SK-N-MC (cell line): ENCODE measurements around the gene ELFN1.
"Not testable (repeated sequence)": the region's sequence is repeated elsewhere in the genome, so short reads cannot be mapped to it uniquely, and the experiment has no call there.

ENCODE experiments used
- DNase-seq: peaks from one replicate; pipeline ENCODE4 v3.0.0-alpha.2; 2011; ENCODE audit warnings: low read depth, low spot score
- H3K27ac ChIP-seq: fragments of 200-600 bp; sonication (generic); 2 replicates; pipeline ENCODE4 v1.5.1; 2016; ENCODE audit warnings: mixed run types
- H3K36me3 ChIP-seq: fragments of 200-600 bp; sonication (generic); 2 replicates; pipeline ENCODE4 v1.6.1; 2017; ENCODE audit warnings: antibody characterized with exemption, low read length, mixed read lengths; ENCODE audit not compliant: insufficient read depth
- H3K4me3 ChIP-seq: fragments of 200-600 bp; sonication (generic); 2 replicates; pipeline ENCODE4 v1.5.1; 2016
- H3K9ac ChIP-seq: fragments of 200-600 bp; sonication (generic); 2 replicates; pipeline ENCODE4 v1.8.0; 2017; ENCODE audit warnings: mixed run types, mixed read lengths; ENCODE audit not compliant: insufficient read length
- H3K9me3 ChIP-seq: fragments of 200-600 bp; sonication (generic); 2 replicates; pipeline ENCODE4 v1.6.1; 2017; ENCODE audit warnings: low read depth, mild to moderate bottlenecking, antibody characterized with exemption, low read length, moderate library complexity, mixed read lengths
- EZH2 ChIP-seq: fragments of 200-600 bp; sonication (generic); IDR thresholded peaks from one replicate; pipeline ENCODE4 v1.6.1; 2017; ENCODE audit warnings: antibody characterized with exemption
- FOXP2 ChIP-seq: optimal IDR thresholded peaks from 2 replicates; pipeline ENCODE3; 2011; ENCODE audit warnings: mild to moderate bottlenecking, moderate library complexity; ENCODE audit not compliant: insufficient read depth; ENCODE audit errors: extremely low read length, control extremely low read depth
- POLR2AphosphoS5 ChIP-seq: IDR thresholded peaks from 2 replicates; pipeline ENCODE4 v1.6.1; 2012; ENCODE audit warnings: mild to moderate bottlenecking, low read depth, low read length, borderline replicate concordance

The ELFN1 gene

GRCh38 chr7:1713502-1714484, 43.7 kb downstream of the ELFN1 start:
- Histone ChIP-seq H3K9me3 (peaks cover 4% of the 10 kb centered on the region; the same call in 1 of the 2 replicates), H3K36me3 (no peaks in the 10 kb centered on the region), H3K9ac (no peak overlapping the region), H3K27ac (no peak overlapping the region), H3K4me3 (no peak overlapping the region)
- TF ChIP-seq EZH2: no peak
- TF ChIP-seq POLR2AphosphoS5: no peak
- TF ChIP-seq FOXP2: no peak
- no peak for DNase-seq

- Histone ChIP-seq H3K27ac (no peak overlapping the region), H3K36me3 (no peaks in the 10 kb centered on the region), H3K9me3 (peaks cover 1% of the 10 kb centered on the region; the same call in 1 of the 2 replicates), H3K9ac (no peak overlapping the region), H3K4me3 (no peak overlapping the region)
- no peak for DNase-seq
- TF ChIP-seq POLR2AphosphoS5 (no peak), EZH2 (no peak), FOXP2 (no peak)
These were observed 44.7 kb downstream of the ELFN1 start for GRCh38 chr7:1714583-1715330.

- Histone ChIP-seq H3K9me3 (no peaks in the 10 kb centered on the region), H3K9ac (no peak overlapping the region), H3K4me3 (no peak overlapping the region), H3K36me3 (no peaks in the 10 kb centered on the region), H3K27ac (no peak overlapping the region)
- no peak for DNase-seq
- no peak for TF ChIP-seq FOXP2
- no peak for TF ChIP-seq POLR2AphosphoS5
- no peak for TF ChIP-seq EZH2
These were observed 45.2 kb downstream of the ELFN1 start for GRCh38 chr7:1715331-1715625.

GRCh38 chr7:1715671-1716074, 45.6 kb downstream of the ELFN1 start:
- no peak overlapping the region for H3K4me3 ChIP-seq
- no peak for DNase-seq
- no peaks in the 10 kb centered on the region for H3K36me3 ChIP-seq
- TF ChIP-seq EZH2: no peak
- TF ChIP-seq POLR2AphosphoS5: no peak
- no peak for TF ChIP-seq FOXP2
- no peak overlapping the region for H3K27ac ChIP-seq
- H3K9ac ChIP-seq: no peak overlapping the region
- H3K9me3 ChIP-seq: no peaks in the 10 kb centered on the region

GRCh38 chr7:1716263-1717094, 46.4 kb downstream of the ELFN1 start:
- DNase-seq: no peak
- no peaks in the 10 kb centered on the region for H3K36me3 ChIP-seq
- no peaks in the 10 kb centered on the region for H3K9me3 ChIP-seq
- no peak overlapping the region for H3K27ac ChIP-seq
- TF ChIP-seq EZH2 (no peak), POLR2AphosphoS5 (no peak), FOXP2 (no peak)
- no peak overlapping the region for H3K9ac ChIP-seq
- H3K4me3 ChIP-seq: no peak overlapping the region

- no peak for DNase-seq
- no peak overlapping the region for H3K27ac ChIP-seq
- no peaks in the 10 kb centered on the region for H3K9me3 ChIP-seq
These were observed 47.0 kb downstream of the ELFN1 start for GRCh38 chr7:1717095-1717483.

GRCh38 chr7:1717903-1718676, 48.0 kb downstream of the ELFN1 start:
- no peak overlapping the region for H3K4me3 ChIP-seq
- H3K9ac ChIP-seq: no peak overlapping the region
- TF ChIP-seq EZH2: no peak
- TF ChIP-seq POLR2AphosphoS5: no peak
- no peak for TF ChIP-seq FOXP2
- H3K36me3 ChIP-seq: no peaks in the 10 kb centered on the region
- H3K9me3 ChIP-seq: no peaks in the 10 kb centered on the region
- no peak for DNase-seq
- H3K27ac ChIP-seq: no peak overlapping the region

More at GRCh38 chr7:1717095-1717483, 47.0 kb downstream of the ELFN1 start:
- no peak overlapping the region for H3K9ac ChIP-seq
- H3K4me3 ChIP-seq: no peak overlapping the region
- TF ChIP-seq POLR2AphosphoS5 (no peak), EZH2 (no peak), FOXP2 (no peak)
- H3K36me3 ChIP-seq: no peaks in the 10 kb centered on the region

- H3K36me3 ChIP-seq, DNase-seq, H3K9ac ChIP-seq, H3K4me3 ChIP-seq, H3K27ac ChIP-seq, H3K9me3 ChIP-seq: not testable (repeated sequence)
These were observed 48.8 kb downstream of the ELFN1 start for GRCh38 chr7:1718850-1719249.

- H3K4me3 ChIP-seq, H3K36me3 ChIP-seq, H3K9me3 ChIP-seq, H3K9ac ChIP-seq, DNase-seq, H3K27ac ChIP-seq: not testable (repeated sequence)
These were observed 49.2 kb downstream of the ELFN1 start for GRCh38 chr7:1719256-1719655.
